Measurements from ENCODE around the gene UGGT2.
"Not testable (repeated sequence)": the region's sequence is repeated elsewhere in the genome, so short reads cannot be mapped to it uniquely, and the experiment has no call there.

Gene UGGT2

DNA sequence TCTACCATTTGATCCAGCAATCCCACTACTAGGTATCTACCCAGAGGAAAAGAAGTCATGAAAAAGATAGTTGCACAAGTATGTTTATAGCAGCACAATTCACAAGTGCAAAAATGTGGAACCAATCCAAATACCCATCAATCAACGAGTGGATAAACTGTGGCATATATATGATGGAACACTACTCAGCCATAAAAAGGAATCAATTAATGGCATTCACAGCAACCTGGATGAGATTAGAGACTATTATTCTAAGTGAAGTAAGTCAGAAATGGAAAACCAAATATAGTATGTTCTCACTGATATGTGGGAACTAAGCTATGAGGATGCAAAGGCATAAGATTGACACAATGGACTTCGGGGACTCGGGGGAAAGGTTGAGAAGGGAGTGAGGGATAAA lies 1.3 kb downstream of the UGGT2 start:
- intact Hi-C loops (cut with DNase I); DNase-seq: not testable (repeated sequence)

DNA sequence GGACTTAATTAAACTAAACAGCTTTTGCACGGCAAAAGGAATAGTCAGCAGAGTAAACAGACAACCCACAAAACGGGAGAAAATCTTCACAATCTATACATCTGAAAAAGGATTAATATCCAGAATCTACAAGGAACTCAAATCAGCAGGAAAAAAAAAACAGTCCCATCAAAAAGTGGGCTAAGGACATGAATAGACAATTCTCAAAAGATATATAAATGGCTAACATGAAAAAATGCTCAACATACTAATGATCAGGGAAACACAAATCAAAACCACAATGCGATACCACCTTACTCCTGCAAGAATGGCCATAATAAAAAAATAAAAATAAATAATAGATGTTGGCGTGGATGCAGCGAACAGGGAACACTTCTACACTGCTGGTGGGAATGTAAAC lies 1.7 kb downstream of the UGGT2 start:
- intact Hi-C loops (cut with DNase I); DNase-seq: not testable (repeated sequence)

DNA sequence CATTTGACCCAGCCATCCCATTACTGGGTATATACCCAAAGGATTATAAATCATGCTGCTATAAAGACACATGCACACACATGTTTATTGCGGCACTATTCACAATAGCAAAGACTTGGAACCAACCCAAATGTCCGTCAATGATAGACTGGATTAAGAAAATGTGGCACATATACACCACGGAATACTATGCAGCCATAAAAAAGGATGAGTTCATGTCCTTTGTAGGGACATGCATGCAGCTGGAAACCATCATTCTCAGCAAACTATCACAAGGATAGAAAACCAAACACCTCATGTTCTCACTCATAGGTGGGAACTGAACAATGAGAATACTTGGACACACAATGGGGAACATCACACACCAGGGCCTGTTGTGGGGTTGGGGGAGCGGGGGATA lies 2.2 kb downstream of the UGGT2 start:
- intact Hi-C loops (cut with DNase I); DNase-seq: not testable (repeated sequence)

DNA sequence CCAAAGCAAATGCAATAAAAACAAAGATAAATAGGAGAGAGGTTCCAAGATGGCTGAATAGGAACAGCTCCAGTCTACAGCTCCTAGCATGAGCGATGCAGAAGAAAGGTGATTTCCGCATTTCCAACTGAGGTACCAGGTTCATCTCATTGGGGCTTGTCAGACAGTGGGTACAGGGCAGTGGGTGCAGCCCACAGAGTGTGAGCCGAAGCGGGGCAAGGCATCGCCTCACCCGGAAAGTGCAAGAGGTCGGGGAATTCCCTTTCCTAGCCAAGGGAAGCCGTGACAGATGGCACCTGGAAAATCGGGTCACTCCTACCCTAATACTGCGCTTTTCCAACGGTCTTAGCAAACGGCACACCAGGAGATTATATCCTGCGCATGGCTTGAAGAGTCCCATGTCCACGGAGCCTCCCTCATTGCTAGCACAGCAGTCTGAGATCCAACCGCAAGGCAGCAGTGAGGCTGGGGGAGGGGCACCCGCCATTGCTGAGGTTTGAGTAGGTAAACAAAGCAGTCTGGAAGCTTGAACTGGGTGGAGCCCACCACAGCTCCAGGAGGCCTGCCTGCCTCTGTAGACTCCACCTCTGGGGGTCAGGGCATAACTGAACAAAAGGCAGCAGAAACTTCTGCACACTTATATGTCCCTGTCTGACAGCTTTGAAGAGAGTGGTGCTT lies 6.6 kb downstream of the UGGT2 start:
- DNase-seq; intact Hi-C loops (cut with DNase I): not testable (repeated sequence)

DNA sequence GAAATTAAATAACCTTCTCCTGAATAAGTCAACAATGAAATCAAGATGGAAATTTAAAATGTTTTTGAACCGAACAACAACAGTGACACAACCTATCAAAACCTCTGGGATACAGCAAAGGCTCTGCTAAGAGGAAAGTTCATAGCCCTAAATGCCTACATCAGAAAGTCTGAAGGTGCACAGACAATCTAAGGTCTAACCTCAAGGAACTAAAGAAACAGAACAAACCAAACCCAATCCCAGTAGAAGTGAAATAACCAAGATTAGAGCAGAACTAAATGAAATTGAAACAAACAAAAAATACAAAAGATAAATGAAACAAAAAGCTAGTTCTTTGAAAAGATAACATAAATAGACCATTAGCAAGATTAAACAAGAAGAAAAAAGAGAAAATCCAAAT lies 9.0 kb downstream of the UGGT2 start:
- no peak for DNase-seq
- intact Hi-C loops (cut with DNase I), result no loop called here

DNA sequence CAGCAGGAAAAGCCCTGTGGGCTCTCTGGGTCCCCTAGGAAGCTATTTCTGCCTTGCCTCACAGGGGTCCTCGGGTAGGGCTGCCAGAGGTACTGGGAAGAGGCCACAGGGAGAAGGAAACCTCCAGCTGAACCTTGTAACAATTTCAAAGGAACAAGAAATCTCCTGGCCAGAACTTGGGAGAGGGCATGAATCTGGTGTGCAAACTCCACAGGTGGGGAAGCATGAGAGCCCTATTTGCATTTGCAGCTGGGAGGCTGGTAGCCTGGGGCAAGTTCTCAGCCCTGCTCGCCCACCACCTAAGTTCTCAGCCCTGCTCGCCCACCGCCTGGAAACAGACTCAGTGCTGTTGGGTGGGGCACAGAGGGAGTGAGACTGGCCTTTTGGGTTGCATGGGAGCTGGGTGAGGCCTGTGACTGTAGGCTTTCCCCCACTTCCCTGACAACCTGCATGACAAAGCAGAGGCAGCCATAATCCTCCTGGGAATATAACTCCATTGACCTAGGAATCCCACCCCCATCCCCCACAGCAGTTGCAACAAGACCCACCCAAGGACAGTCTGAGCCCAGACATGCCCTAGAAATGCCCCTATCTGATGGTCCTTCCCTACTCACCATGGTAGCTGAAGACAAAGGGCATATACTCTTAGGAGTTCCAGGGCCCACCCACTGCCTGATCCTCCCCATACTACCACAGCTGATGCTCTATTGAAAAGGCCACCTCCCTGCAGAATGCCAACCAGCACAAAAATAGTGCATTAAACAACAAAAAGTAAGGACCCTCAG lies 11.7 kb downstream of the UGGT2 start:
- intact Hi-C loops (cut with DNase I), result no loop called here
- DNase-seq, result no peak

DNA sequence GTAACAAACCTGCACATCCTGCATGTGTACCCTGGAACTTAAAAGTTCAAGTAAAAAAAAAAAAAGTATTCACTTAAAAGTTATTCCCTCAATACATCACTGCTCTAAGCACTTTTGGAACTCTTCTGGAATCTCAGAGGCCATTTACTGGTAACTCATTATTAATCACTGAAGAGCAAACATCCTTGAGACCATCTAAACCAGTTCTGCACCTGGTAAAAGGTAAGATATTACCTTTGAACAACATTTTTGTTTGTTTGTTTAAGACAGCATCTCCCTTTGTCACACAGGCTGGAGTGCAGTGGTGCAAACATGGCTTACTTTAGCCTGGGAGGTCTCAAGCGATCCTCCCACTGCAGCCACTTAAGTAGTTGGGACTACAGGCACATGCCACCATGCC lies 16.7 kb downstream of the UGGT2 start:
- intact Hi-C loops (cut with DNase I), result no loop called here
- no peak for DNase-seq

DNA sequence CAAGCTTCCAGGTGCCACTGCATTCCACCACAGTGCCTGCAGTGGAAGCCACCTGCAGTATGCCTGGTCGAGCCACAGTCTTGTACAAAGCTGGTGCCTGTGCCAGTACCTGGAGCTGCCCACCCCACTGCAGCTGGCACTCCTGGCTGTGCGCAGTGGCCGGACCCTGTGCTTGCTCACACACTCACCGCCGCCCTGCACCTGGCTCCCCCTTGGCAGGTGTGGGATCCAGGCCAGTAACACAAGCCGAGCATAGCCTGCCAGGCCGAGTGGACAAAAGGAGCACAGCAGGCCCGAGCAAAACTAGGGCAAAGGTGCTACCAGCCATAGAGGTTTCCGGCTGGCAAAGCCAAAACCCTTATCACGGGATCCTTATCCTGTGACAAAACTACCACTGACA lies 18.5 kb downstream of the UGGT2 start:
- intact Hi-C loops (cut with DNase I), result no loop called here
- no peak for DNase-seq

DNA sequence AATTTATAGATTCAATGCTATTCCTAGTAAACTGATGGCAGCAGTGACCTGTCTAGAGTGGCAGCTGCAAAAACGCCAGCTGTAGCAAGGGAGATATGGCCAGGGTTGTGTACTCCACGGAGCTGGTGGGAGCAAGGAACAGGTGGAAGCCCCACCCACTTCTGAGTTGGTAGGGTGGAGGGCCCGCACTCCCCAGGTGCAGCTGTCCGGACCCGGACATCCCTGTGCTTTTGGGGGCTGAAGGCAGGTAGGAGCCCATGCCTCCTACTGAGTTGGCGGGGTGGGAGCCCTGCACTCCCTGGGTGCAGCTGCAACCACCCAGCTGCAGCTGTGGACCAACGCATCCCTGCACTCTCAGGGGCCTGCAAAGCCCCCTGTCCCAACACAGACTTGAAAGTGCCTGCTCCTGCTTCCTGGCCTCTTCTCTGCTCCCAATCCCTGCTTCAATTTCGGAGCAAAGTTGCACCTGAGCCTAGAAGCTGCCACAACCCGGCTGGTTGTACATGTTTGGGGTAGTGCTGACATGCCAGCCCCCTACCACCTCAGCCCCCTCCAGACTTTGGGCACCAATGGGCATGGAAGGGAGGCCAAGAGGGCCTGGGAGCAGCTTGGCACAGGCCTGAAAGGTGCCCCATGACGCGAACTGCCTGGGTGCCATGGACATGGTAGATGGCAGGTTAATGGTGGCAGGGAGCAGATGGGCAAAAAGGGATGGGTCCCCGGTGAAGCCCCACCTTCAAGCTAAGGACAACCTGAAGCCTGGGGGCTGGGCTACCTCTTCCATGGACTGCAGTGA lies 19.8 kb downstream of the UGGT2 start:
- no peak for DNase-seq
- intact Hi-C loops (cut with DNase I), result no loop called here

DNA sequence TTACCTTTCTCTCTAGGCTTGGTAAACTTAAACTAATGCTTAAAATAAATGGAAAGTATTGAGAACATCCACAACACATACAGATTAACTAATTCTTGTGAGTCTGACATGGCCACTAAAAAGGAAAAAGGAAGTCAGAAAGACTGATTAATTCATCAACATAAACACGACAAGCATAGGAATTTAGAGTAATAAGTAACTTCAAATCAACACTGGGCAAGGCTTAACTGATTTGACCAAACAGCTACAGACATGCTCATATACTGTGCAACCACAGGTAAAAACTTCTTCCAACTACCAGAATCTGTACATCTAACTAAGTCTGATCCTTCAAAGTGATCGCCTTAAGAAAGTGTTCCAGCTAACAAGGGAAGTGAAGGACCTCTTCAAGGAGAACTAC lies 20.5 kb downstream of the UGGT2 start:
- intact Hi-C loops (cut with DNase I), result no loop called here
- DNase-seq, result no peak

DNA sequence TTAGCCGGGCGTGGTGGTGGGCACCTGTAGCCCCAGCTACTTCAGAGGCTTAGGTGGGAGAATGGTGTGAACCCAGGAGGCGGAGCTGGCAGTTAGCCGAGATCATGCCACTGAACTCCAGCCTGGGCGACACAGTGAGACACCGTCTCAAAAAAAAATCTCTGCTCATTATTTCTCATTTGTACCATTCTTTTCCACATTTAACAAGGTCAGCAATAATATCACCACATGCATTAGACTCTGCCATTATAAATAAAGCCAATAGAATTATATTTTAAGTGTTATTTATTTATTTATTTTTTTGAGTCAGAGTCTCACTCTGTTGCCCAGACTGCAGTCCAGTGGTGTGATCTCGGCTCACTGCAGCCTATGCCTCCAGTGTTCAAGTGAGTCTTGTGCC lies 24.2 kb downstream of the UGGT2 start:
- intact Hi-C loops (cut with DNase I), result no loop called here
- DNase-seq, result no peak

DNA sequence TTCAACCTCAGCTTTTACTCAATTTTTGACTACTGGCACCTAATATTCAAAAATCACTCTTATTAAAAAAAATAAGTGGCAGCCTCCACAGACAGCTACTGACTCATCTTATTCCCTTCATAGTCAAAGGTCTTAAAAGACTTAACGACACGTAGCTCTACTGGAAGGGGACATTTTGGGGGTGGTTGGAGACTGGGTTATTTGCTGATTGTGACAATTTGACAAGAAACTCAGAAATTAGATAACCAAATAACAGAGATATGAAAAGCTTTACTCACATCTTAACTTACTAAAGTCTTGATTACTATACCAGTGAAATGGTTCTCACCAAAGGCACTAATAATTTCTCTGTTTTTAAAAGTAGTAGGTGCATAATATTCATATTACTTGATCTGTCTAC lies 25.7 kb downstream of the UGGT2 start:
- intact Hi-C loops (cut with DNase I), result no loop called here
- no peak for DNase-seq

DNA sequence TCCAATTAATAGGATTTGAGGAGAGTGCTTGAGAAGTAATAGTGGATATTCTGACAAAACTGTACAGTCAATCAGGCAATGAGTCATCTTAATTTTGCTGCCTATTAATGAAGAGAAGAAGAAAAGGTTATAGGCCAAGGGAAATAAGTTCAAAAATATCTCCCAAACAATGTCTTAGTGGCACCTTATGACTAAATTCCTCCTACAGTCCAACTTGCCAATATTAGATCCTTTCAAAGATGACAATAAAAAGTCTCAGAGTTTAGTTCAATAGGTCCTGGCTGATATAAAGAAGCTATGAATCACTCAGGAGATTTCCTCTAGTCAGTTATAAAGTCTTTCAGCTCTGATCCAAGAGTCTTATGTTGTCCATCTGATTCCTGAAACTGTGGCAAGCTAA lies 27.9 kb downstream of the UGGT2 start:
- no peak for DNase-seq
- intact Hi-C loops (cut with DNase I), result no loop called here

DNA sequence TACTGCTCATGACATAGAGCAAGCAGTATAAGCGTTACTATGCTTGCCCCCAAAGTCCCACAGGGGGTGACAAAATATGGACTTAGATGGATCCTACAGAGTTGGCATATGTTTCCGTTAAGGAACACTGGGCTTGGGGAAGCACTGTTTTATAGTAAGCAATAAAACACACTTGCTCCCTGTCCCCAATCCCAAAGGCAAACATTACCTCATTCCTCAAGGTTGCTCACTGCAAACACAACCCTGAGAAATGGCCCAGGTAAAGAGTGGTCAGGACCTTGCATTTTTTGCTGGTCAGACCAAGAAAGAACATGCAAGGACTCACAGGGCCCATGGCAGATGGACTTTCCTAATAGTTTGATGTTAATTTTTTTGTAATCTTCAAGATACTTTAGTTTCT lies 32.3 kb downstream of the UGGT2 start:
- intact Hi-C loops (cut with DNase I), result no loop called here
- no peak for DNase-seq

DNA sequence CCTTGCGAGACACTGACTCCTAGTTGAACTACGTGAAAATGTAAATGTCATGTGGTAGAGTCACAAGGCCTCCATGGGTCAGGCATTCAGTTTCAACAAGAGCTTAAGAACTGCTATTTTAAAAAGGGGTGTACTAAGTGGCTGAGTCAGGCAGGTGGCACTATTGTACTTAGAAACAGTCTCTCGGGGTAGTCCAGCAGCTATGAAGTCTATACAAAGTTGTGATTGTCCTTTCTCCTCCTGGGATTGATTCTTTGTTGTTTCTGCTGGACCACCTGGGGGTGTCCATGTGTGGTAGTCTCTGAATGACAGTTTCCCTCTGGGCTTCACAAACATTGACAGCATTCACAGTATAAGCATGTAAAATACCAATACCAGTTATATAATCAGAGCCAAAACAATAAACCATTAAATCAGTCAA lies 33.0 kb downstream of the UGGT2 start:
- DNase-seq, result peak in 31 of 42 donors; percentile 10 to 76 (median 53)
- intact Hi-C loops (cut with DNase I), result no loop called here

DNA sequence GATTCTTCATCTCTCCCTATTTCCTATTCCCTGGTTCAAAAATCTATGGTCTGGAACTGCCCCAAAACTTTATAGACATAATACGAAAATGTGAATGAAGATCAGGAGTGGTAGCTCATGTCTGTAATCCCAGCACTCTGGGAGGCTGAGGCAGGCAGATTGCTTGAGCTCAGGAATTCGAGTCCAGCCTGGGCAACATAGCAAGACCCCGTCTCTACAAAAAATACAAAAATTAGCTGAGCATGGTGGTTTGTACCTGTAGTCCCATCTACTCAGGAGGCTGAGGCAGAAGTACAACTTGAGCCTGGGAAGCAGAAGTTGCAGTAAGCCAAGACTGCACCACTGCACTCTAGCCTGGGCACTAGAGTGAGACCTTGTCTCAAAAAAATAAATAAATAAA lies 35.1 kb downstream of the UGGT2 start:
- no peak for DNase-seq
- intact Hi-C loops (cut with DNase I), result no loop called here

DNA sequence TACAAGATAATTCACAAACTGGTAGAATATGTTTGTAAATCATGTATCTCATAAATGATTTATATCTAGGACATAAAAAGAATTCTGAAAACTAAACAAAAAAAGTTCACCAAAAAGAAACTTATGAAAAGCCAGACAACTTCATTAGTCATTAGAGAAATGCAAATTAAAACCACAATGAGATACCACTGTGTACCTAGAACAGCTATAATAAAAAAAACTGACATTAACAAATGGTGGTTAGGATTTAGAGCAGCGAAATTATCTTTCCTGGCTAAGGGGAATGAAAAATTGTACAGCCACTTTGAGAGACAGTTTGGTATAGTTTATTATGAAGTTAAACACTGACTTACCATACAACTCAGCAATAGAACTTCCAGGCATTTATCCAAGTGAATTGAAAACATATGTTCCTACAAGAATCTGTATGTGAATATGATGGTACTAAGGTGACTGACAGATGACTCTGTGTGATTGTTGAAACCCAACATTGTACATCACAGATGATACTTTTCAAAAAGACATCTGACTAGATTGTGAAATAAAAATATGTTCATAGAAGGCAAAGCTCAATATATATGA lies 41.8 kb downstream of the UGGT2 start:
- no peak for DNase-seq
- intact Hi-C loops (cut with DNase I), result no loop called here

DNA sequence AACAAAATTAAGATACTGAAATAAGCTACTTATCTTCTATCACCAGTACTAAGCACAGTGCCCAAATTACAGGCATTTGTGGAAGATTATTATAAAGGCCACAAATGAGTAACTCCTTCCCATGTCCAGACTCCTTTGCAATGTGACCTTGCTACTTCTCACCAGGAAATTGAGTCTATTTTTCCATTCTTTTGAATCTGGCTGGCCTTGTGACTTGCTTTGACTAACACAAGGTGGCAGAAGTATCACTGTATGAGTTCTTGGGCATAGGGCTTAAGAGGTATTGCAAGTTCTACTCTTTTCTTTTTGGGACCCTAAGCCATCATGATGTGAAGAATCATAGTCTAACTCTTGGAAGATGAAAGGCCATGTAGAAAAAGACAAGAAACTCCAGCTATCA lies 49.9 kb downstream of the UGGT2 start:
- intact Hi-C loops (cut with DNase I), result no loop called here
- no peak for DNase-seq

DNA sequence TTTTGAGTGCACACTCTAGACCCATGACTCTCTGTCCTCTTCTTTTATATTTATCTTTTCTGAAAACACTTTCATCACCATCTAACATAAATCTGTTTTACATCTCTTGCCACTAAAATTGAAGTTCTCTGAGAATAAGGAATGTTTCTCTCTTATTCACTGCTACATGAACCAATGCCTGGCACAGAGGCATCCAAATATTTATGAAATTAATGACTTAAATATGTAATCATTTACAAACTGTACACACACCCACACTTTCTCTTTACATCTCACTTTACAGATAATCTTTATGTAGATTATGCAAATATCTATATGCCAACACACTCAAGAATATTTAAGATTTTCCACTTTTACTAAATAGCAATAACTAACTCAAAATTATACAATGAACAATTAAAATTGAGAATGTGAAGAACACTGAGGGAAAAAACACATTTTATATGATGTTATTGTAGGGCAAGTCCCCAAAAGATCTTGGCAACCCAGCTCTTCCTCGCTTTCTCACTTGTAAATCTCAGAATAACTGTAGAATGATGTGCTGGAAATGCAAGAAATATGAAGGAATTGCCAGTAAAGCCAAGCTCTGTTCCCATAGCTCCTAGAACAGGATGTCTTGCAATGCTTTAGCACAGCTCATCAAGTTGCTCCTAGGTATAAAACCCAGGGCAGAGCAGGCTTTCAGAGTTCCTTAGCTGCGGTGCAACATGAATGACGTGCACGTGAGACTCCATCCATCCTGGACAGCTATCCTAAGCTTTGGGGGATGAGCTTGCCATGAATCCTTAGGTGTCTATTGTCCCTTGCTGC lies 50.7 kb downstream of the UGGT2 start:
- intact Hi-C loops (cut with DNase I), result no loop called here
- DNase-seq, result no peak

Data from head of caudate nucleus (tissue), 42 donors.